OCI-LY7 (cell line): ENCODE results near the gene C4orf36. TPM values are rescaled to one million over a fixed set of nuclear protein-coding genes. Genes with fewer than 3 reads are reported as not detected.
A peak's percentile ranks its signal among the peaks of the same experiment; 100 is the strongest.

ENCODE experiments used
- BruUV-seq: library from RNA; stranded (reverse); fragments of 400-500 nt; replicated peaks from 2 replicates; lab custom pipeline; 2021; lab: Mats Ljungman, UMichigan
- CTCF ChIA-PET: fragments of 300-600 bp; sonication (Branson Sonifier 250); formaldehyde crosslinking; loops from one replicate; lab custom pipeline; 2022; ENCODE audit warnings: antibody characterized with exemption; ENCODE audit not compliant: unreplicated experiment; lab: Charles Lee
- POLR2A ChIA-PET: fragments of 300-600 bp; sonication (Branson Sonifier 250); formaldehyde crosslinking; loops from one replicate; lab custom pipeline; 2022; ENCODE audit warnings: antibody characterized with exemption; lab: Charles Lee
- DNase-seq: peaks from one replicate; pipeline ENCODE4 v3.0.0-alpha.2; 2015; ENCODE audit warnings: low spot score
- H2AFZ ChIP-seq: fragments of 200-600 bp; sonication (generic), shearing (Covaris generic); 2 replicates; pipeline ENCODE4 v1.6.1; 2014; ENCODE audit warnings: mild to moderate bottlenecking, antibody characterized with exemption, low read length, moderate library complexity
- H3K27ac ChIP-seq: fragments of 200-600 bp; sonication (generic); 2 replicates; pipeline ENCODE4 v1.5.1; 2014; ENCODE audit warnings: mixed run types, low read depth, mild to moderate bottlenecking, moderate library complexity, low read length, inconsistent platforms; ENCODE audit not compliant: poor library complexity, severe bottlenecking
- H3K36me3 ChIP-seq: fragments of 200-600 bp; sonication (generic); 2 replicates; pipeline ENCODE4 v1.6.1; 2014; ENCODE audit warnings: mild to moderate bottlenecking, antibody characterized with exemption, low read length, moderate library complexity, mixed read lengths; ENCODE audit not compliant: insufficient read depth
- H3K4me1 ChIP-seq: fragments of 200-600 bp; sonication (generic); 2 replicates; pipeline ENCODE4 v1.5.1; 2014; ENCODE audit warnings: mild to moderate bottlenecking, low read length; ENCODE audit not compliant: insufficient read depth, poor library complexity, severe bottlenecking
- H3K4me2 ChIP-seq: fragments of 200-600 bp; sonication (generic); 2 replicates; pipeline ENCODE4 v1.6.1; 2014; ENCODE audit warnings: mild to moderate bottlenecking, low read length
- H3K4me3 ChIP-seq: fragments of 200-600 bp; sonication (generic); 2 replicates; pipeline ENCODE4 v1.5.1; 2014; ENCODE audit warnings: mild to moderate bottlenecking, low read depth, low read length; ENCODE audit not compliant: poor library complexity, severe bottlenecking
- H3K79me2 ChIP-seq: fragments of 200-600 bp; sonication (generic); 2 replicates; pipeline ENCODE4 v1.6.1; 2016; ENCODE audit warnings: low read depth, mild to moderate bottlenecking, low read length, moderate library complexity, mixed read lengths; ENCODE audit not compliant: insufficient read depth
- H3K9me2 ChIP-seq: fragments of 200-600 bp; sonication (generic); 2 replicates; pipeline ENCODE4 v1.6.1; 2016; ENCODE audit warnings: mild to moderate bottlenecking, low read length, mixed read lengths; ENCODE audit not compliant: insufficient read depth
- H3K9me3 ChIP-seq: fragments of 200-600 bp; sonication (generic); 2 replicates; pipeline ENCODE4 v1.6.1; 2014; ENCODE audit warnings: mild to moderate bottlenecking, mixed run types, low read length, mixed read lengths
- H4K20me1 ChIP-seq: fragments of 200-600 bp; sonication (generic); 2 replicates; pipeline ENCODE4 v1.6.1; 2014; ENCODE audit warnings: mild to moderate bottlenecking, antibody characterized with exemption, low read length, moderate library complexity, mixed read lengths; ENCODE audit not compliant: insufficient read depth
- EZH2phosphoT487 ChIP-seq: fragments of 200-600 bp; sonication (generic); IDR thresholded peaks from 2 replicates; pipeline ENCODE4 v1.6.1; 2018; ENCODE audit warnings: low read depth, borderline replicate concordance, mild to moderate bottlenecking, mixed run types, antibody characterized with exemption, low read length, moderate library complexity, mixed read lengths
- intact Hi-C: fragments of 100-400 bp; cut with micrococcal nuclease; formaldehyde crosslinking; loops from one replicate; pipeline ENCODE4 v1.10.0; 2022; ENCODE audit not compliant: unreplicated experiment
- total RNA-seq, 2 experiments: library from RNA; depleted of rRNA in 1 of 2; stranded (reverse); fragments of >200 nt in 1 of 2; shearing (Covaris generic) in 1 of 2; gene quantifications; 2 replicates each; pipeline ENCODE4 v1.2.3, GENCODE V29; 2014 to 2022
- TF ChIP-seq, protein P1 (sequence below): fragments of 200-600 bp; sonication (generic); conservative IDR thresholded peaks from 2 replicates; pipeline ENCODE4 v1.5.1; 2014; ENCODE audit warnings: mild to moderate bottlenecking, antibody characterized with exemption, low read length, moderate library complexity, mixed read lengths

The C4orf36 gene
- total RNA-seq, 2 experiments from 2014 or later = 1.4 TPM; not detected in 1

DNA sequence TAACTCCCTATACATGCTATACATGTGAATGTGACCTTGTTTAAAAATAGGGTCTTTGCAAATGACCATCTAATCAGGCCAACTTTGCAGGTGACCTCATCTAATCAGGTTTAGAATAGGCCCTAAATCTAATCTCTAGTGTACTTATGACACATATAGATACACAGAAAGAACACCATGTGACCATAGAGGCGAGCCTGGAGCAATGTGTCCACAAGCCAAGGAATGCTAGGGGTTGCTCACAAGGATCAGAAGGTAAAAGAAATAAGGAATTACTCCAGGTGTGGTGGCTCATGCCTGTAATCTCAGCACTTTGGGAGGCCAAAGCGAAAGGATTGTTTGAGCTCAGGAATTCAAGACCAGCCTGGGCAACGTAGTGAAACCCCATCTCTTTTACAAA, 9.6 kb upstream of the C4orf36 start:
- DNase-seq = no peak
- no peaks in the 10 kb centered on the region for H4K20me1 ChIP-seq
- no peaks in the 10 kb centered on the region for H3K9me3 ChIP-seq
- no TSS peak for BruUV-seq
- no peaks in the 10 kb centered on the region for H3K9me2 ChIP-seq
- no peak overlapping the region for H3K4me3 ChIP-seq
- TF ChIP-seq, protein P1, sequence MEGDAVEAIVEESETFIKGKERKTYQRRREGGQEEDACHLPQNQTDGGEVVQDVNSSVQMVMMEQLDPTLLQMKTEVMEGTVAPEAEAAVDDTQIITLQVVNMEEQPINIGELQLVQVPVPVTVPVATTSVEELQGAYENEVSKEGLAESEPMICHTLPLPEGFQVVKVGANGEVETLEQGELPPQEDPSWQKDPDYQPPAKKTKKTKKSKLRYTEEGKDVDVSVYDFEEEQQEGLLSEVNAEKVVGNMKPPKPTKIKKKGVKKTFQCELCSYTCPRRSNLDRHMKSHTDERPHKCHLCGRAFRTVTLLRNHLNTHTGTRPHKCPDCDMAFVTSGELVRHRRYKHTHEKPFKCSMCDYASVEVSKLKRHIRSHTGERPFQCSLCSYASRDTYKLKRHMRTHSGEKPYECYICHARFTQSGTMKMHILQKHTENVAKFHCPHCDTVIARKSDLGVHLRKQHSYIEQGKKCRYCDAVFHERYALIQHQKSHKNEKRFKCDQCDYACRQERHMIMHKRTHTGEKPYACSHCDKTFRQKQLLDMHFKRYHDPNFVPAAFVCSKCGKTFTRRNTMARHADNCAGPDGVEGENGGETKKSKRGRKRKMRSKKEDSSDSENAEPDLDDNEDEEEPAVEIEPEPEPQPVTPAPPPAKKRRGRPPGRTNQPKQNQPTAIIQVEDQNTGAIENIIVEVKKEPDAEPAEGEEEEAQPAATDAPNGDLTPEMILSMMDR = no peak
- TF ChIP-seq EZH2phosphoT487 = no peak
- no peaks in the 10 kb centered on the region for H3K79me2 ChIP-seq
- CTCF ChIA-PET = no interaction called here
- H3K27ac ChIP-seq = no peak overlapping the region
- intact Hi-C loops = no loop called here
- H2AFZ ChIP-seq = no peak overlapping the region
- no peak overlapping the region for H3K4me2 ChIP-seq
- no peaks in the 10 kb centered on the region for H3K4me1 ChIP-seq
- H3K36me3 ChIP-seq = no peaks in the 10 kb centered on the region
- POLR2A ChIA-PET = no interaction called here

DNA sequence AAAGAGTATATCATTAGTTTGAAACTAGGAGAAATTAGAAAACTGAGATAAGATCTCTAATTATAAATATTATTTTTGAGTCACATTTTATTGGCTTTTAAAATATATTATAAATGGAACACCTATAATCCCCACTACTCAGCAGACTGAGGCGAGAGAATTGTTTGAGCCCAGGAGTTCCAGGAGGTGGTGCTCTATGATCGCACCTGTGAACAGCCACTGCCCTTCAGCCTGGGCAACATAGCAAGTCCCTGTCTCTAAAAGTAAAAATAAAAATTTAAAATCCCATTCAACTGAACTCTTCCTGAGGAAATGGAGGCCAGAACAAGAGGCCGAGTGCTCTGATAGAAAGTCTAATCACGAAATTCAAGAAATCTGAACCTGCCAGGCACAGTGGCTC, 6.3 kb upstream of the C4orf36 start:
- no peak overlapping the region for H3K27ac ChIP-seq
- no peak for TF ChIP-seq EZH2phosphoT487
- TF ChIP-seq, protein P1 = peak; percentile 66
- intact Hi-C loops = loop anchor here (1.0 to 5.0 kb wide), 2 partner anchors 252 to 339 kb away; no protein-coding TSS in a partner anchor
- H3K4me1 ChIP-seq = no peaks in the 10 kb centered on the region
- no TSS peak for BruUV-seq
- H2AFZ ChIP-seq = no peak overlapping the region
- H3K4me3 ChIP-seq = no peak overlapping the region
- peak; percentile 16 for DNase-seq
- POLR2A ChIA-PET = interaction anchor here (0.6 to 1.2 kb wide), 3 partner anchors 44 to 527 kb away, joined by 3 to 4 read pairs (median 3); no protein-coding TSS in a partner anchor
- CTCF ChIA-PET = no interaction called here
- H3K79me2 ChIP-seq = no peaks in the 10 kb centered on the region
- H3K9me2 ChIP-seq = no peaks in the 10 kb centered on the region
- no peaks in the 10 kb centered on the region for H4K20me1 ChIP-seq
- H3K4me2 ChIP-seq = no peak overlapping the region
- H3K36me3 ChIP-seq = no peaks in the 10 kb centered on the region
- H3K9me3 ChIP-seq = no peaks in the 10 kb centered on the region

DNA sequence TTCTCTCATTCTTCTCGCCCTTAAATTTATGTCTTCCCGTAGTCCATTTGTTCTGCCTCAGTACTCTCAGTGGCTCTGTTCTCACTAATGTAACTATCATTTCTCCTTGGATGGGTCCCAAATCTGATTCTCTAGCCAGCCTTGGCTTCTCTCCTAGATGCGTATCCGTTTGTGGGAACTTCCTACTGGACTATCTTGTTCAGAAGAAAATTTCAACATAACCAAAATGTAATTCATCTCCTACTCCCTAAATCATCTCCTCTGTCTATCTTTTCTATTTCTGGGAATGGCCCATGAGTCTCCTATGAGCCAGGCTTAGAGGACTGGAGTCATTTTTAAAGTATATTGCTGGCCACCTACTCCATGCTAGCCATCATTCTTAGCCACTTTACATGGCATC, 4.4 kb upstream of the C4orf36 start:
- Histone ChIP-seq H3K27ac (no peak overlapping the region), H3K79me2 (no peaks in the 10 kb centered on the region), H4K20me1 (no peaks in the 10 kb centered on the region), H3K4me3 (no peak overlapping the region), H3K4me1 (no peaks in the 10 kb centered on the region), H3K4me2 (no peak overlapping the region), H3K9me2 (no peaks in the 10 kb centered on the region), H3K9me3 (no peaks in the 10 kb centered on the region), H2AFZ (no peak overlapping the region), H3K36me3 (no peaks in the 10 kb centered on the region)
- intact Hi-C loops = loop anchor here (5.0 kb wide), 1 partner anchor 341 kb away; no protein-coding TSS in a partner anchor
- CTCF ChIA-PET = no interaction called here
- POLR2A ChIA-PET = no interaction called here
- DNase-seq = no peak
- TF ChIP-seq, protein P1 = no peak
- BruUV-seq = no TSS peak
